Dendritic cell treated with granulocyte-macrophage colony-stimulating factor and Interleukin-4, amounts not matched to agents 40 ng/mL and 50 ng/mL, for 4 days (primary cell): Measurements from ENCODE around the gene AUTS2.

Experiments used
- H3K27ac Mint-ChIP-seq: one replicate; pipeline ENCODE4 v1.8.0; 2022; ENCODE audit warnings: mild to moderate bottlenecking, mixed read lengths
- H3K27me3 Mint-ChIP-seq: one replicate; pipeline ENCODE4 v1.8.0; 2022; ENCODE audit warnings: mild to moderate bottlenecking, mixed read lengths
- H3K36me3 Mint-ChIP-seq: one replicate; pipeline ENCODE4 v1.8.0; 2022; ENCODE audit warnings: low read depth, mixed read lengths
- H3K4me1 Mint-ChIP-seq: one replicate; pipeline ENCODE4 v1.8.0; 2022; ENCODE audit warnings: low read depth, mixed read lengths
- H3K4me3 Mint-ChIP-seq: one replicate; pipeline ENCODE4 v1.8.0; 2022; ENCODE audit warnings: mild to moderate bottlenecking, moderate library complexity, mixed read lengths
- H3K9me3 Mint-ChIP-seq: one replicate; pipeline ENCODE4 v1.8.0; 2022; ENCODE audit warnings: mixed read lengths
- intact Hi-C: fragments of 100-400 bp; cut with micrococcal nuclease; formaldehyde crosslinking; loops from one replicate; pipeline ENCODE4 v1.15.0; 2022

The AUTS2 gene

GRCh38 chr7:69643708-69644445 is 45.6 kb downstream of the AUTS2 start:
- Mint-ChIP-seq H3K36me3 (no peaks in the 10 kb centered on the region), H3K4me3 (no peak overlapping the region), H3K4me1 (no peaks in the 10 kb centered on the region), H3K27me3 (no peaks in the 10 kb centered on the region), H3K27ac (no peak overlapping the region), H3K9me3 (no peaks in the 10 kb centered on the region)
- intact Hi-C loops: no loop called here

DNA sequence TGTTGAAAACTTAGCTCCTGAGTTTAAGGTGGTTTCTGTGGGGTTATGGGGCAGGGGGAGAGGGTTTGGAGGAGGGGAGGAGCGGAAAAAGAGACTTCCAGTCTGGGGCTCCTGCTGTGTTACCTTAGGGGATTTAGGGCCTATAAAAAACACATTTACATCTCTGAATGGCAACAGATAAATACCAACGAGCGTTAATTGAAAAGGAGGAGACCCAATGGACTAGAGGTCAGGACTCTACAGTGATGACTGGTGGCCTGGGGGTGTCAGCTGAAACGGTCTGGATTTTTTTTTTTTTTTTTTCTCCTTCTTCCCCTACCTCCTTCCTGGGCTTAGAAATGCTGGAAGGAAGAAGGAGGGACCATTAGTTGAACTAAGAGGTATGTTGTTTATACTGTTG is 47.4 kb downstream of the AUTS2 start:
- Mint-ChIP-seq H3K36me3 (no peaks in the 10 kb centered on the region), H3K4me3 (no peak overlapping the region), H3K27me3 (no peaks in the 10 kb centered on the region), H3K27ac (no peak overlapping the region), H3K4me1 (no peaks in the 10 kb centered on the region), H3K9me3 (no peaks in the 10 kb centered on the region)
- intact Hi-C loops: no loop called here

DNA sequence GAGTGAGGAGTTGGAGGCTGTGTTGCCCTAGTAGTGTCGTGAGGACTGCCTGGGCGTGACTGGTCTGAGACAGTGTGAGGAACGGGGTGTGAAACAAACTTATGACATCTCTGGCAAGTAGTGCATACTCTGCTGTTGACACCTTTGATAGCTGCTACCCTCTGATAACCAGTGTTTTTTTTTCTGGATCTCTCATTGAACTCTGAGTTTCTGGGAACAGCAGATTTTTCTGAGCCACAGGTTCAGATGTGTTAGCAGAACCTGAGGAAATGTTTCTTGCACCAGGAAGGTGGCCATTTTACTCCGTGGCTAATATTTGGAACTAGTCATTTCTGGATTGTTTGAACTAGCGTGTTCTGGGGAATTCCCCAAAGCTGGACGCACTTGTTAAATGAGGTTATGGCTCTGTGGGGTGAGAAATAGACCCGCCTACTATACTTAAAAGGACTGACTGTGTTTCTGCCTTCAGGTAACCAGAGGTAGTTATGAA is 52.9 kb downstream of the AUTS2 start:
- Mint-ChIP-seq H3K27me3 (no peaks in the 10 kb centered on the region), H3K27ac (no peak overlapping the region), H3K4me1 (peaks cover 14% of the 10 kb centered on the region), H3K9me3 (no peaks in the 10 kb centered on the region), H3K36me3 (no peaks in the 10 kb centered on the region), H3K4me3 (no peak overlapping the region)
- intact Hi-C loops: no loop called here

- Mint-ChIP-seq H3K36me3 (no peaks in the 10 kb centered on the region), H3K27ac (no peak overlapping the region), H3K27me3 (no peaks in the 10 kb centered on the region), H3K9me3 (no peaks in the 10 kb centered on the region), H3K4me3 (no peak overlapping the region), H3K4me1 (peaks cover 14% of the 10 kb centered on the region)
- intact Hi-C loops: no loop called here
Observed at GRCh38 chr7:69652947-69653701, 54.8 kb downstream of the AUTS2 start.

DNA sequence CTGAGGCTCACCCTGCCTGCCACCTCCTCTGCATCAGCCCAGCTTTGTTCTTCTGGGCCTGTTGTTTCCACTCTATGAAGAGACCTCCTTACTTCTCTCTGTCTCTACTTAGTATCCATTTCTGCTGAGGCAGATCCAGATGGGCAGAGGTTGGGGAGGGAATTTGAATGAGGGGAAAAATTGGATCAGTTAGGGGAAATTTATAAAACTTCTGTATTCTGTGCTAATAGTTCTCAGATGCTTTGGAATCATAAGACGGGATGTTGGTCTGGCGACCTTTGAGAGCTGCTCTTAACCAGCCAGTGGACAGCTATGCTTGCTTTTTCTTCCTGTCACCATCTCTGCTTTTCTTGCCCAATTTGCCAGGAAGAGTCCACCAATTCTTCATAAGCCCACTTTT is 55.5 kb downstream of the AUTS2 start:
- no peak overlapping the region for H3K4me3 Mint-ChIP-seq
- no peaks in the 10 kb centered on the region for H3K36me3 Mint-ChIP-seq
- H3K27me3 Mint-ChIP-seq: no peaks in the 10 kb centered on the region
- peaks cover 14% of the 10 kb centered on the region for H3K4me1 Mint-ChIP-seq
- H3K27ac Mint-ChIP-seq: no peak overlapping the region
- no peaks in the 10 kb centered on the region for H3K9me3 Mint-ChIP-seq
- intact Hi-C loops: no loop called here

DNA sequence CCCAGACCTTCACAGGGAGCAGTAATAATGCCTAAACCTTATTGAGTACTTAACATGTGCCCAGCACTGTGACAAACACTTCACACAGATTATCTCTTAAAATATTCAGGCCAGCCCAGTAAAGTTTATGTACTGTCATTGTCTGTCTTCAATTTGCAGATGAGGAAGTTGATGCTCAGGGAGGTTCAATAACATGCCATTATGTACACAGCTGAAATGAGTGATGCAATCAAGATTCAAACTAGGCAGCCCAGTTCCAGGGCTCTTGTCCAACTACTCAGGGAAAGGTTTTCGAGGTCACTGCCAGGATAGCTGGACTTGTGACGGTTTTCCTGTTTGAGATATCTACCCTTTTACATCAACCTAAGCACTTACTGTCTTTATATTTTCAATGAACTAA is 56.1 kb downstream of the AUTS2 start:
- intact Hi-C loops: no loop called here
- H3K4me3 Mint-ChIP-seq: no peak overlapping the region
- no peaks in the 10 kb centered on the region for H3K36me3 Mint-ChIP-seq
- no peaks in the 10 kb centered on the region for H3K9me3 Mint-ChIP-seq
- no peak overlapping the region for H3K27ac Mint-ChIP-seq
- H3K4me1 Mint-ChIP-seq: peaks cover 14% of the 10 kb centered on the region
- H3K27me3 Mint-ChIP-seq: no peaks in the 10 kb centered on the region

GRCh38 chr7:69654849-69655707 is 56.8 kb downstream of the AUTS2 start:
- no peaks in the 10 kb centered on the region for H3K36me3 Mint-ChIP-seq
- peaks cover 14% of the 10 kb centered on the region for H3K4me1 Mint-ChIP-seq
- no peaks in the 10 kb centered on the region for H3K27me3 Mint-ChIP-seq
- no peak overlapping the region for H3K27ac Mint-ChIP-seq
- intact Hi-C loops: no loop called here
- H3K9me3 Mint-ChIP-seq: no peaks in the 10 kb centered on the region
- H3K4me3 Mint-ChIP-seq: no peak overlapping the region

GRCh38 chr7:69656077-69656476 is 57.8 kb downstream of the AUTS2 start:
- no peak overlapping the region for H3K4me3 Mint-ChIP-seq
- no peaks in the 10 kb centered on the region for H3K36me3 Mint-ChIP-seq
- no peaks in the 10 kb centered on the region for H3K27me3 Mint-ChIP-seq
- no peak overlapping the region for H3K27ac Mint-ChIP-seq
- H3K9me3 Mint-ChIP-seq: no peaks in the 10 kb centered on the region
- peaks cover 14% of the 10 kb centered on the region for H3K4me1 Mint-ChIP-seq
- intact Hi-C loops: no loop called here

DNA sequence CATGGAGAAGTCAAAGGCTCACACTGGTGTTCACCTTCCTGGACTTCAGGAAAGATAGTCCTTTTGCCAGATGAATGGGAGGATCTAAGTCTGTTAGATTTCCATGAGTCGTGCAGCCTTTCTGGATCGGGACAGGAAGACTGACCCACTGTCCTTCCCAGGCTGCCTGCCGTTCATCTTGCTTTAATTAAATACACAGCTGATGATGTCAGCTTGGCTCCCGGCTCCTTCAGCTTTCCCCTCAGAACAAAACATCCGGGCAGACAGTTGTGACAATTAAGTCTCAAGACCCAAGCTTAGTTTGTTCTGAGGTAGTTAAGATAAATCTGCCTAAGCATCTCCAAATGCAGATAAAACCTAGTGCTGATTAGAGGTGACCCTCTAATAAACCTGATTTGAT is 58.6 kb downstream of the AUTS2 start:
- intact Hi-C loops: no loop called here
- no peaks in the 10 kb centered on the region for H3K27me3 Mint-ChIP-seq

GRCh38 chr7:69657331-69657730 is 59.1 kb downstream of the AUTS2 start:
- Mint-ChIP-seq H3K4me3 (no peak overlapping the region), H3K36me3 (no peaks in the 10 kb centered on the region)
- intact Hi-C loops: no loop called here

More for the DNA sequence above, 58.6 kb downstream of the AUTS2 start:
- no peaks in the 10 kb centered on the region for H3K9me3 Mint-ChIP-seq
- no peak overlapping the region for H3K27ac Mint-ChIP-seq
- H3K4me1 Mint-ChIP-seq: peaks cover 14% of the 10 kb centered on the region
- no peaks in the 10 kb centered on the region for H3K36me3 Mint-ChIP-seq
- no peak overlapping the region for H3K4me3 Mint-ChIP-seq

DNA sequence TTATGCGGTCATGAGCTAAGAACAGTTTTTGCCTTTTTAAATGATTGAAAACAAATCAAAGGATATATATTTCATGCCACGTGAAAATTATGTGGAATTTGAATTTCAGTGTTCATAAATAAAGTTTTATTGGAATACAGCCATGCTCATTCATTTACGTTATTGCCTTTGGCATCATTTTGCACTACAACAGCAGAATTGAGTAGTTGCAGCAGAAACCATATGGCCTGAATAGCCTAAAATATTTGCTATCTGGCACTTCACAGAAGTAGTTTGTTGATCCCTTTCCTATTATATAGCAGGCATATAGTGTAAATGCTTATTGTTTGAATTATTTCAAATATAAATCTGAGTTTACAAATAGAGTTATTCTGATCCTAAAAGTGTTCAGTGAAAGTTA is 59.7 kb downstream of the AUTS2 start:
- H3K27me3 Mint-ChIP-seq: no peaks in the 10 kb centered on the region
- H3K4me3 Mint-ChIP-seq: no peak overlapping the region
- H3K9me3 Mint-ChIP-seq: no peaks in the 10 kb centered on the region
- H3K4me1 Mint-ChIP-seq: peaks cover 14% of the 10 kb centered on the region
- no peak overlapping the region for H3K27ac Mint-ChIP-seq
- intact Hi-C loops: no loop called here
- H3K36me3 Mint-ChIP-seq: no peaks in the 10 kb centered on the region

More at GRCh38 chr7:69657331-69657730, 59.1 kb downstream of the AUTS2 start:
- no peaks in the 10 kb centered on the region for H3K27me3 Mint-ChIP-seq
- peaks cover 14% of the 10 kb centered on the region for H3K4me1 Mint-ChIP-seq
- H3K9me3 Mint-ChIP-seq: no peaks in the 10 kb centered on the region
- no peak overlapping the region for H3K27ac Mint-ChIP-seq

DNA sequence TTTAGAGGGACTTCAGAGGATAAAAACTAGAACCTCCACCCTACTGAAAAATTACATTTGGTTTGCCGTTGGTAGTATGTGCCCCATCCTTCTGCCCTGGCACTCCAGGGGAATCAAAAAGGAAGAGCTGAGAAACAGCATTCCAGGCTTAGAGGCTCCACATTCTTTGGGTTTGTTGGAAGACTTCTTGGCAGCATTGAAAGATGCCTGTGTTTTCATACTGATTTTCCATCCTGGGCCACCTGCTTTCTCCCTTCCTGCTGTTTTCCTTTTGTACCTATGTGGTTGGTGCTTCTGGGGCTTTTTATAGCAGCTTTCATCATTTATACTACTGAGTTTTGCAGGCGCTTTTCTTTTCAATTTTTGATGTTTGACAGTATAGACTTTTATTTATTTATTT is 61.7 kb downstream of the AUTS2 start:
- intact Hi-C loops: no loop called here
- Mint-ChIP-seq H3K4me3 (no peak overlapping the region), H3K27ac (no peak overlapping the region), H3K27me3 (no peaks in the 10 kb centered on the region), H3K9me3 (no peaks in the 10 kb centered on the region), H3K4me1 (no peaks in the 10 kb centered on the region), H3K36me3 (no peaks in the 10 kb centered on the region)

DNA sequence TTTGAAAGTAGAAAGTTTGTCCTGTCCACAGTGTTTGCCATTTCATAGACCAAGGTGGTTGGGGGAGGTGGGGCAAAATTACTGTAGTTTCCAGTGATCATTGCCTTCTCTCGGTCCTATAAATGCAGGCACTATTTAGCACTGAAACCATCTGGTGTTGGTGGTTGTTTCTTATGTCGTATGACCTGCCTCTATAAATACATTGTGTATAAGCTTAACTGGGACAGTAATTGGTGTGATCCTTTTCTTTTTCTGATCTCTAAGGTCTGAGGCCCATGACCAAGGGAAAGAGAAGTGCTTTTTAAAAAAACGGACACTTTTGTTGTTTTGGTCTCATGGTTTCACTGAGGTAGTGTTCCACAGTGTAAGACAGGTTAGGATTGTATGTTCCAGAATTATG is 63.1 kb downstream of the AUTS2 start:
- no peak overlapping the region for H3K4me3 Mint-ChIP-seq
- intact Hi-C loops: no loop called here

More for the DNA sequence above, 63.1 kb downstream of the AUTS2 start:
- Mint-ChIP-seq H3K27ac (no peak overlapping the region), H3K36me3 (no peaks in the 10 kb centered on the region), H3K4me1 (no peaks in the 10 kb centered on the region), H3K9me3 (no peaks in the 10 kb centered on the region), H3K27me3 (no peaks in the 10 kb centered on the region)
